ENCODE results near the gene PSTPIP1.

DNA sequence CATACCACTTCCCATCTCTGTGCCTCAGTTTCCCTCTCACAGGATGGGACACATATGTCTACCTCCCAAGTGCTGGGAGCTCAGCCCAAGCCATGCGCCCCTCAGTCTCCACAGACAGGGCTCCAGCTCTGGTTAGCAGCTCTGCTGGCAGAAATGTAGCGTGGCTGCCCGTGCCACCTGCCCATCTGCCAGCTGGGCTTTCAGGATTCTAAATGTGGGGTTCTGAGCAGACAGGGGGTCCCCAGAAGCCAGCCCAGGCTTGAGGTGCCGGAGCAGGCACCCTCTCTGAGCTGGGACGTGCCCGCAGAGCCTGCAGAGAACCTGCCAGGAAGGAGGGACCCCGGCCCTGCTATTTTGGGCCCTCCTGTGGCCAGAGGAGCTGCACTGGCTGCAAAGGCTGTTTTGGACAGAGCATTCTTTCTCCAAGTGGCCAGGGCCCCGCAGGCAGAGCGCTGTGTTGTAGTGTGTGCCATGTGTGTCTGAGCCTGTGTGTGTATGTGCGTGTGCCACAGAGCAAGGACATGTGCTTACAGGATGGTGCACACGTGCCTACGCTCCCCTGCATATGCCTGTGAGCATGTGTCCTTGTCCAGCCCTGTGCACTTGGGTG is 31.7 kb downstream of the PSTPIP1 start:
- TF ChIP-seq, protein P1, sequence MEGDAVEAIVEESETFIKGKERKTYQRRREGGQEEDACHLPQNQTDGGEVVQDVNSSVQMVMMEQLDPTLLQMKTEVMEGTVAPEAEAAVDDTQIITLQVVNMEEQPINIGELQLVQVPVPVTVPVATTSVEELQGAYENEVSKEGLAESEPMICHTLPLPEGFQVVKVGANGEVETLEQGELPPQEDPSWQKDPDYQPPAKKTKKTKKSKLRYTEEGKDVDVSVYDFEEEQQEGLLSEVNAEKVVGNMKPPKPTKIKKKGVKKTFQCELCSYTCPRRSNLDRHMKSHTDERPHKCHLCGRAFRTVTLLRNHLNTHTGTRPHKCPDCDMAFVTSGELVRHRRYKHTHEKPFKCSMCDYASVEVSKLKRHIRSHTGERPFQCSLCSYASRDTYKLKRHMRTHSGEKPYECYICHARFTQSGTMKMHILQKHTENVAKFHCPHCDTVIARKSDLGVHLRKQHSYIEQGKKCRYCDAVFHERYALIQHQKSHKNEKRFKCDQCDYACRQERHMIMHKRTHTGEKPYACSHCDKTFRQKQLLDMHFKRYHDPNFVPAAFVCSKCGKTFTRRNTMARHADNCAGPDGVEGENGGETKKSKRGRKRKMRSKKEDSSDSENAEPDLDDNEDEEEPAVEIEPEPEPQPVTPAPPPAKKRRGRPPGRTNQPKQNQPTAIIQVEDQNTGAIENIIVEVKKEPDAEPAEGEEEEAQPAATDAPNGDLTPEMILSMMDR (IDR thresholded peaks at IDR 0.05) = no peak
- no peak for TF ChIP-seq ZFX (IDR thresholded peaks at IDR 0.05; ENCODE audit: borderline replicate concordance)
